Measurements from ENCODE around the gene CDKL2.
"Not testable (repeated sequence)": the region's sequence is repeated elsewhere in the genome, so short reads cannot be mapped to it uniquely, and the experiment has no call there.

CDKL2 gene

DNA sequence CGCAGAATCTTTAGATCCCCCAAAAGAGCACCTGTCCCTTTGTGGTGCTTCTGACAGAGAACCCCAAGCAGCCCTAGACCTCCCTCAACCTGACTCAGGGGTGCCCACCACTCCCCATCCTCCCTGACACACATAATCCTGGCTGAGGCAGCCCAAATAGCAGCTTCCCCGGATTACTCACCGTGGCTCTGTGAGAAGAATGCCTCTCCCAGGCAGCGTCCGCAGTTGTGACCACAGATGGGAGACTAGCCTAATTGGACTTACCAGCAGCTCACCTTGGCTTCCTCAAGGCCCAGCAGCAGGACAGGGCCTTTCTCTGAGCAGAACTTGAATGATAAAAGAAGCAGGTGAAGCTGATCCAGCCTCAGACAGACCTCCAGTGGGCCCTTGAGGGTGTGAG, 84.8 kb downstream of the CDKL2 start:
- H3K4me3 ChIP-seq (replicated peaks in 1 of 2; ENCODE audit: low read depth in 2 of 2, low read length in 2 of 2): no peak overlapping the region
- TF ChIP-seq CTCF (IDR thresholded peaks at IDR 0.05; ENCODE audit: low read depth, low read length): no peak
- DNase-seq (ENCODE audit: low read depth in 2 of 2): peak in 1 of 2 donors; percentile 58

- DNase-seq (ENCODE audit: low read depth in 2 of 2): no peak
- TF ChIP-seq CTCF (IDR thresholded peaks at IDR 0.05; ENCODE audit: low read depth, low read length): no peak
- H3K4me3 ChIP-seq (replicated peaks in 1 of 2; ENCODE audit: low read depth in 2 of 2, low read length in 2 of 2): no peak overlapping the region
Measured at GRCh38 chr4:75544870-75545269, 85.5 kb downstream of the CDKL2 start.

DNA sequence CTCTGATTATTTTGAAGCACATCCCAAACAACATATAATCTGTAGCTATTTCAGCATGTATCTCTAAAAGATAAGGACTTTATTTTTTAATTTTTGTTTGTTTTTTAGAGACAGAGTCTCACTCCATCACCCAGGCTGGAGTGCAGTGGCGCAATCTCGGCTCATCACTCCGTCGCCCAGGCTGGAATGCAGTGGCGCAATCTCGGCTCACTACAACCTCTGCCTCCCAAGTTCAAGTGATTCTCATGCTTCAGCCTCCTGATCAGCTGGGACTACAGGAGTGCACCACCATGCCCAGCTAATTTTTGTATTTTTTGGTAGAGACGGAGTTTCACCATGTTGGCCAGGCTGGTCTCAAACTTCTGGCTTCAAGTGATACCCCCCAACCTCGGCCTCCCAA, 86.1 kb downstream of the CDKL2 start:
- peak; percentile 5 to 55 for DNase-seq (ENCODE audit: low read depth in 2 of 2)
- H3K4me3 ChIP-seq (replicated peaks in 1 of 2; ENCODE audit: low read depth in 2 of 2, low read length in 2 of 2): not testable (repeated sequence)

GRCh38 chr4:75542824-75543223, 87.5 kb downstream of the CDKL2 start:
- H3K4me3 ChIP-seq (replicated peaks in 1 of 2; ENCODE audit: low read depth in 2 of 2, low read length in 2 of 2): no peak overlapping the region
- peak; percentile 13 to 95 for DNase-seq (ENCODE audit: low read depth in 2 of 2)
- no peak for TF ChIP-seq CTCF (IDR thresholded peaks at IDR 0.05; ENCODE audit: low read depth, low read length)

DNA sequence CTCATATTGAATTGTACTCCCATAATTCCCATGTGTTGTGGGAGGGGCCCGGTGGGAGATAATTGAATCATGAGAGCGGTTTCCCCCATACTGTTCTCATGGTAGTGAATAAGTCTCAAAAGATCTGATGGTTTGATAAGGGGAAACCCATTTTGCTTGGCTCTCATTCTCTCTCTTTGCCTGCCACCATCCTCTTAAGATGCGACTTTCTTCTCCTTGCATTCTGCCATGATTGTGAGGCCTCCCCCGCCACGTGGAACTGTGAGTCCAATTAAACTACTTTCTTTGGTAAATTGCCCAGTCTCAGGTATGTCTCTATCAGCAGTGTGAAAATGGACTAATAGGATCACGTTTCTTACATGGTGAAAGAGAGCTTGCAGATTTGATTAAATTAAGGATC, 93.0 kb downstream of the CDKL2 start:
- H3K4me3 ChIP-seq (replicated peaks in 1 of 2; ENCODE audit: low read depth in 2 of 2, low read length in 2 of 2); DNase-seq (ENCODE audit: low read depth in 2 of 2): not testable (repeated sequence)

DNA sequence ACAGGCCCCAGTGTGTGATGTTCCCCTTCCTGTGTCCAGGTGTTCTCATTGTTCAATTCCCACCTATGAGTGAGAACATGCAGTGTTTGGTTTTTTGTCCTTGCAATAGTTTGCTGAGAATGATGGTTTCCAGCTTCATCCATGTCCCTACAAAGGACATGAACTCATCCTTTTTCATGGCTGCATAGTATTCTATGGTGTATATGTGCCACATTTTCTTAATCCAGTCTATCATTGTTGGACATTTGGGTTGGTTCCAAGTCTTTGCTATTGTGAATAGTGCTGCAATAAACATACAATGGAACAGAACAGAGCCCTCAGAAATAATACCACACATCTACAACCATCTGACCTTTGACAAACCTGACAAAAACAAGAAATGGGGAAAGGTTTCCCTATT, 96.4 kb downstream of the CDKL2 start:
- not testable (repeated sequence) for DNase-seq (ENCODE audit: low read depth in 2 of 2); H3K4me3 ChIP-seq (replicated peaks in 1 of 2; ENCODE audit: low read depth in 2 of 2, low read length in 2 of 2)

GRCh38 chr4:75533339-75533887, 96.9 kb downstream of the CDKL2 start:
- not testable (repeated sequence) for DNase-seq (ENCODE audit: low read depth in 2 of 2); H3K4me3 ChIP-seq (replicated peaks in 1 of 2; ENCODE audit: low read depth in 2 of 2, low read length in 2 of 2)

DNA sequence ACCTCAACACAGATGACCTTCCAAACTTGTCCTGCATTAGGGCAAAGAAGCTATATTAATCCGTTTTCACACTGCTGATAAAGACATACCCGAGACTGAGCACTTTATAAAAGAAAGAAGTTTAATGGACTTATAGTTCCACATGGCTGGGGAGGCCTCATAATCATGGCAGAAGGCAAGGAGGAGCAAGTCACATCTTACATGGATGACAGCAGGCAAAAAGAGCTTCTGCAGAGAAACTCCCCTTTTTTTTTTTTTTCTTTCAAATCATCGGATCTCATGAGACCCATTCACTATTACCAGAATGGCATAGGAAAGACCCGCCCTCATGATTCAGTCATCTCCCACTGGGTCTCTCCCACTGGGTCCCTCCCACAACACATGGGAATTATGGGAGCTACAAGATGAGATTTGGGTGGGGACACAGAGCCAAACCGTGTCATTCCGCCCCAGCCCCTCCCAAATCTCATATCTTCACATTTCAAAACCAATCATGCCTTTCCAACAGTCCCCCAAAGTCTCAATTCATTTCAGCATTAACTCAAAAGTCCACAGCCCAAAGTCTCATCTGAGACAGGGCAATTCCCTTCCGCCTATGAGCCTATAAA, 98.7 kb downstream of the CDKL2 start:
- not testable (repeated sequence) for H3K4me3 ChIP-seq (replicated peaks in 1 of 2; ENCODE audit: low read depth in 2 of 2, low read length in 2 of 2); DNase-seq (ENCODE audit: low read depth in 2 of 2)

- no peak overlapping the region for H3K4me3 ChIP-seq (replicated peaks in 1 of 2; ENCODE audit: low read depth in 2 of 2, low read length in 2 of 2)
- TF ChIP-seq CTCF (IDR thresholded peaks at IDR 0.05; ENCODE audit: low read depth, low read length): no peak
- no peak for DNase-seq (ENCODE audit: low read depth in 2 of 2)
Measured at GRCh38 chr4:75530556-75531322, 99.6 kb downstream of the CDKL2 start.
